Mononuclear cell (primary cell): Measurements from ENCODE around the gene MARVELD2. TPM values are rescaled to one million over a fixed set of nuclear protein-coding genes. Genes with fewer than 3 reads are reported as not detected.
"Not testable (repeated sequence)": the region's sequence is repeated elsewhere in the genome, so short reads cannot be mapped to it uniquely, and the experiment has no call there.

Experiments used
- H3K27me3 ChIP-seq: 2 replicates; pipeline ENCODE4 v1.6.0; 2011; ENCODE audit warnings: low read length, control low read depth; ENCODE audit not compliant: insufficient read depth
- H3K4me1 ChIP-seq: 2 replicates; pipeline ENCODE4 v1.5.1; 2011; ENCODE audit warnings: mild to moderate bottlenecking, low read length, control low read depth; ENCODE audit not compliant: insufficient read depth
- H3K4me3 ChIP-seq: 2 replicates; pipeline ENCODE4 v1.5.1; 2011; ENCODE audit warnings: mild to moderate bottlenecking, low read length, moderate library complexity
- H3K9me3 ChIP-seq: 2 replicates; pipeline ENCODE4 v1.5.1; 2011; ENCODE audit warnings: low read depth, mild to moderate bottlenecking, control low read depth, low read length
- total RNA-seq: library from RNA; depleted of rRNA; stranded (reverse); fragments of >200 nt; gene quantifications from one replicate; pipeline ENCODE4 v1.2.3, GENCODE V29; 2012

MARVELD2 gene
- total RNA-seq, 1 donor: 0.10 TPM

DNA sequence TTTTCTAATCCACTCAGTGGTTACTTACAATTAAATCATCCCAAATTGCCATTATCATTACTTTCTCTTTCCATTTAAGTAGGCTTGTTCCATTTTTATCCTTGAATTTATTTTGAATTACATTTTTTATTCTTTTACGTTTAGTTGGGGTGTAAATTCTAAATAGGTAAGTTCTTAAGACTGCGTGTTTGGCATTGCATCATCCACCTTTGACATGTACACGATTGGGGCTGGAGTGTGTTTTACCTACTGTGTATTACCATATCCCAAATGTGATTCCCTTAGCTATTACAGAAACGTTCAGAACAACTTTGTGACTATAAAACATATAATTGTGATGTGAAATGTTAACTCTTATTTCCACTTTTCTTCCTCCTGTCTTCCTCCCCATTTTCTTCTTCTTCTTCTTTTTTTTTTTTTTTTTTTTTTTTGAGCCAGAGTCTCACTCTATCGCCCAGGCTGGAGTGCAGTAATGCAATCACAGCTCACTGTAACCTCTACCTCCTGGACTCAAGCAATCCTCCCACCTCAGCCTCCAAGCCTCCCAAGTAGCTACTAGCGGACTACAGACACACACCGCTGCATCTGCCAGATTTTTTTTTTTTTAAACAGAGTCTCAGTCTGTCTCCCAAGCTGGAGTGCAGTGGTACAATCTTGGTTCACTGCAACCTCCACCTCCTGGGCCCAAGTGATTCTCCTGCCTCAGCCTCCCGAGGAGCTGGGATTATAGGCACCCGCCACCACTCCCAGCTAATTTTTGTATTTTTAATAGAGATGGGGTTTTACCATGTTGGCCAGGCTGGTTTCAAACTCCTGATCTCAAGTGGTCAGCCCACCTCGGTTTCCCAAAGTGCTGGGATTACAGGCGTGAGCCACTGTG lies 16.7 kb downstream of the MARVELD2 start:
- Histone ChIP-seq H3K4me3 (no peak overlapping the region), H3K27me3 (no peaks in the 10 kb centered on the region), H3K9me3 (no peaks in the 10 kb centered on the region), H3K4me1 (no peaks in the 10 kb centered on the region)

- Histone ChIP-seq H3K4me1 (no peaks in the 10 kb centered on the region), H3K9me3 (no peaks in the 10 kb centered on the region), H3K4me3 (no peak overlapping the region), H3K27me3 (no peaks in the 10 kb centered on the region)
Measured at GRCh38 chr5:69432412-69433206, 17.7 kb downstream of the MARVELD2 start.

DNA sequence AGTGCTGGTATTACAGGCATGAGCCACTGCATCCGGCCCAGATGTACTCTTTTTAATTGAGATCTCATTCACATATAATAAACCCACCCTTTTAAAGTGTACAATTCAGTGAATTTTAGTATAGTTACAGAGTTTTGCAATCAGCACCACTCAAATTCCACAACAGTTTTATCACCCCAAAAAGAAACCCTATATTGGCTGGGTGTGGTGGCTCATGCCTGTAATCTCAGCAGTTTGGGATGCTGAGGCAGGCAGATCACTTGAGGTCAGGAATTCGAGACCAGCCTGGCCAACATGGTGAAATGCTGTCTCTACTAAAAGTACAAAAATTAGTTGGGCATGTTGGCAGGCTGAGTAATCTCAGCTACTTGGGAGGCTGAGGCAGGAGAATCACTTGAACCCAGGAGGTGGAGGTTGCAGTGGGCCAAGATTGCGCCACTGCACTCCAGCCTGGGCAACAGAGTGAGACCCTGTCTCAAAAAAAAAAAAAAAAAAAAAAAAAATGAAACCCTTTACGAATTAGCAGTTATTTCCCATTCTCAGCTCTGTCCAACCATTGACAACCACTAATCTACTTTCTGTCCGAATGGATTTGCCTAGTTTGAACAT lies 20.5 kb downstream of the MARVELD2 start:
- H3K4me3 ChIP-seq, H3K4me1 ChIP-seq, H3K27me3 ChIP-seq, H3K9me3 ChIP-seq: not testable (repeated sequence)

GRCh38 chr5:69444127-69444754 lies 29.3 kb downstream of the MARVELD2 start:
- no peaks in the 10 kb centered on the region for H3K4me1 ChIP-seq
- no peaks in the 10 kb centered on the region for H3K9me3 ChIP-seq
- no peak overlapping the region for H3K4me3 ChIP-seq

GRCh38 chr5:69449511-69449910 lies 34.6 kb downstream of the MARVELD2 start:
- H3K4me3 ChIP-seq: no peak overlapping the region
- H3K4me1 ChIP-seq: no peaks in the 10 kb centered on the region
- no peaks in the 10 kb centered on the region for H3K9me3 ChIP-seq
- H3K27me3 ChIP-seq: no peaks in the 10 kb centered on the region

More at GRCh38 chr5:69444127-69444754, 29.3 kb downstream of the MARVELD2 start:
- H3K27me3 ChIP-seq: no peaks in the 10 kb centered on the region

DNA sequence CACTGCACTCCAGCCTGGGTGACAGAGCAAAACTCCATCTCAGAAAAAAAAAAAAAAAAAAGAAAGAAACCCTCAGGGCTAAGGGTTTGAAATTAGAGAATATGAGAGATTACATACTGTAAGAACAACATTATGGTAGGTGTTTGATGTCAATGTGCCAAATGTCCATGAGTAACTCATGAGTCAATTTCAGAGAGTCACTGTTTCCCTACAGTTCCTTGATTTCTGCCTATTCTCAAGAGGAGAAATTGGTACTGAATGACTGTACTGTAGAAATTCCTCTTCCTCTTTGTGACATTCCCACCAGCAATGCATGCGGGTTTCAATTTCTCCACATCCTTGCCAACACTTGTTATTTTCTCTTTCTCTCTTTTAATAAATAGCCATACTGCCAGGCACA lies 35.2 kb downstream of the MARVELD2 start:
- Histone ChIP-seq H3K27me3 (no peaks in the 10 kb centered on the region), H3K9me3 (no peaks in the 10 kb centered on the region), H3K4me3 (no peak overlapping the region), H3K4me1 (no peaks in the 10 kb centered on the region)

- not testable (repeated sequence) for H3K27me3 ChIP-seq, H3K4me3 ChIP-seq, H3K4me1 ChIP-seq, H3K9me3 ChIP-seq
Measured at GRCh38 chr5:69450527-69450926, 35.6 kb downstream of the MARVELD2 start.

- Histone ChIP-seq H3K4me3 (no peak overlapping the region), H3K27me3 (no peaks in the 10 kb centered on the region), H3K4me1 (no peaks in the 10 kb centered on the region), H3K9me3 (no peaks in the 10 kb centered on the region)
Measured at GRCh38 chr5:69451941-69452647, 37.2 kb downstream of the MARVELD2 start.

DNA sequence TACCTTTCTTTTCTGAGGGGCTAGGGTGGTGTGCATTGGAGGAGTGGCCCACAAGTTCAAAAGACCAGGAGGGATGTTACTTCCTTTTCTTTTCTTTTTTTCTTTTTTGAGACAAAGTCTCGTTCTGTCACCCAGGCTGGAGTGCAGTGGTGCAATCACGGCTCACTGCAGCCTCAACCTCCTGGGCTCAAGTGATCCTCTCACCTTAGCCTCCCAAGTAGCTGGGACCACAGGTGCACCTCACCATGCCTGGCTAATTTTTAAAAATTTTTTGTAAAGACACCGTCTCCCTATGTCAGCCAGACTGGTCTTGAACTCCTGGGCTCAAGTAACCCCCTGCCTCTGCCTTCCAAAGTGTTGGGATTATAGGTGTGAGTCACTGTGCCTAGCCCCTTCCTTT lies 38.6 kb downstream of the MARVELD2 start:
- not testable (repeated sequence) for H3K4me1 ChIP-seq, H3K4me3 ChIP-seq, H3K9me3 ChIP-seq, H3K27me3 ChIP-seq

- Histone ChIP-seq H3K4me3 (no peak overlapping the region), H3K27me3 (no peaks in the 10 kb centered on the region), H3K4me1 (no peaks in the 10 kb centered on the region), H3K9me3 (no peaks in the 10 kb centered on the region)
Measured at GRCh38 chr5:69454460-69455249, 39.7 kb downstream of the MARVELD2 start.

GRCh38 chr5:69455428-69455988 lies 40.6 kb downstream of the MARVELD2 start:
- H3K27me3 ChIP-seq, H3K4me3 ChIP-seq: not testable (repeated sequence)

GRCh38 chr5:69462170-69462569 lies 47.3 kb downstream of the MARVELD2 start:
- no peak overlapping the region for H3K4me3 ChIP-seq
- H3K4me1 ChIP-seq: no peaks in the 10 kb centered on the region
- no peaks in the 10 kb centered on the region for H3K27me3 ChIP-seq
- no peaks in the 10 kb centered on the region for H3K9me3 ChIP-seq

More at GRCh38 chr5:69455428-69455988, 40.6 kb downstream of the MARVELD2 start:
- H3K4me1 ChIP-seq, H3K9me3 ChIP-seq: not testable (repeated sequence)

DNA sequence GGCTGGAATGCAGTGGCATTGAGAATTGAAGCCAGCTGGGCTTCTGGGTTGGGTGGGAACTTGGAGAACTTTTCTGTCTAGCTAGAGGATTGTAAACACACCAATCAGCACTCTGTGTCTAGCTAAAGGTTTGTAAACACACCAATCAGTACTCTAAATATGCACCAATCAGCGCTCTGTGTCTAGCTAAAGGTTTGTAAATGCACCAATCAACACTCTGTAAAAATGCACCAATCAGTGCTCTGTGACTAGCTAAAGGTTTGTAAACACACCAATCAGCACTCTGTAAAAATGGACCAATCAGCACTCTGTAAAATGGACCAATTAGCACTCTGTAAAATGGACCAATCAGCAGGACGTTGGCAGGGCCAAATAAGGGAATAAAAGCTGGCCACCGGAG lies 51.5 kb downstream of the MARVELD2 start:
- not testable (repeated sequence) for H3K27me3 ChIP-seq, H3K9me3 ChIP-seq, H3K4me3 ChIP-seq, H3K4me1 ChIP-seq
